ENCODE data around the gene UBE2J1.

DNA sequence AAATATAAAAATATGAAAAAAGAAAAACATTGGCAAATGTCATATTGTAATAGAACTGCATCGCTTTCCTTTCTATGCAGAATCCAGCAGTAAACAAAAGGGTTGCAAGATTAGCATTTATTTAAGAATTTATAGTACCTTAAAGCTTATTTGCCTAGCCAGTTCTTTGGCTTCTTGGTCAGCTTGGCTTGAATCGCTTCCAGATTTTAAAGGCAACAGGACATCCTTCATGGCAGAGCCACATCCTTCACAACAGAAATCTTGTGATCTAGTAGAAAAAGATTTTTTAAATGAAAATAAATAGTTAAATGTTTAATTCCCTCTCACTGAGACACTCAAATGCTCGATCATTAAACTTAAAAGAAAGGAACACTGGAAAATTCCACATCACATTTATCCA, 17.4 kb downstream of the UBE2J1 start:
- TF ChIP-seq CTCF (IDR thresholded peaks at IDR 0.05) (no peak), POLR2A (IDR thresholded peaks at IDR 0.05) (no peak)

Measured in tibial nerve (tissue), 3 donors.